Renal cortical epithelial cell (primary cell): ENCODE measurements around the gene TUBE1. TPM values are rescaled to one million over a fixed set of nuclear protein-coding genes. Genes with fewer than 3 reads are reported as not detected.

Source experiments
- DNase-seq: peaks from one replicate; pipeline ENCODE4 v3.0.0-alpha.2; 2011; ENCODE audit warnings: low read depth
- total RNA-seq: library from RNA; depleted of rRNA; stranded (reverse); fragments of >200 nt; gene quantifications from 2 replicates; pipeline ENCODE4 v1.2.3, GENCODE V29; 2014

The TUBE1 gene
- total RNA-seq, 1 donor from 2014 or later: 25.4 TPM

DNA sequence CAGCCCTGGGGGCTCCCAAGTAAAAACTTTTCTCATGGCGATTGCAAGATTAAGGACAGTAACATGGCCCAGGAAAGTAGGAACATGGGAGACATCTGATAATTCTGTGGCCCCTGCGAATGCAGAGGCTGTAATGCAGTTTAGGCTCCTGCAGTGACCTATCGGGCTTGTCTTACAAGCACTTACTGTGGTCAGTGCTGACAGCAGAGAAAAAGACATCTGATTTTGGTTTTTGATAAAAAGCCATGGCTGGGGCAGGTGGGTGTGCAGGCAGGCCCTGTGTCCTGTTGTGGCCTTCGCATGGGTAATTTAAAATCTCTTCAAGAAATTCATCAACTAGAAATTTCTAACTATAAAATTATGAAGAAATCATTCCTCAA lies 52.7 kb downstream of the TUBE1 start:
- no peak for DNase-seq

DNA sequence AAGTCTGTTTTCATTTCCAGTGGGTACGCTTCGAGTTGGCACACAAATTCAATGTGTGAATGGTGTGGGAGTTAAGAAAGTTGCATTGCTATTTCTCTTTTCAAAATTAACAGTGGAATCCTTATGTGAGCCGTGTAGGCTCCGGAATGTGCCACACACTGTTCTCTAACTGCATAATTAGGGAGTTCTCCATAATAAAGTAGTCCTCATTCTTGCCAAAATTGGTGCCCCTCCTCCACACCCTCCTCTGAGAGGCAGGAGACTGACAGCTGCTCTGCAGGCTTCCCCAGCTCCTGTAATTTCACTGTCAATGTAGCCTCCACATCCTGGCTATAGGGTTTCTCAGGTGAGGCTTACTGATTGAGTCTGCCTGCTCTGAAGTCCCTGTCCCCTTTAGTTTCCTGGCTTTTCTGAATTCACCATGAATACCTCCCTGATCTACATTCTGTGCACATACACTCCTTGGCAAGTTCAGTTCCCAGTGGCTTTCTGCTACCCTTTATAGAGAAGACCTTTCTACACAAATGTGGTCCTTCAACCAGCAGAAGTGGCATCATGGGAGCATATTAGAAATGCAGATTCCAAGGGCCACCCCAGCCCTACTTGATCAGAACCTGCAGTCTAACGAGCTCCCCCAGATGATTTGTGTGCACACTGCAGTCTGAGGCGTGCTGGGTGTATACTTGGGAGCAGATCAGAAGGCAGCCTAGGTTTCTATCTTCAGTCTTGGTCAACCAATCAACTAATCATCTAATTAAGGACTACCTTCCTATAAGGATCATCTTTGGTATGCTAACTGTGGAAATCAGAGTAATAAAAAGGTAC lies 53.3 kb downstream of the TUBE1 start:
- DNase-seq: no peak

- no peak for DNase-seq
Measured at GRCh38 chr6:112032728-112033127, 54.6 kb downstream of the TUBE1 start.

DNA sequence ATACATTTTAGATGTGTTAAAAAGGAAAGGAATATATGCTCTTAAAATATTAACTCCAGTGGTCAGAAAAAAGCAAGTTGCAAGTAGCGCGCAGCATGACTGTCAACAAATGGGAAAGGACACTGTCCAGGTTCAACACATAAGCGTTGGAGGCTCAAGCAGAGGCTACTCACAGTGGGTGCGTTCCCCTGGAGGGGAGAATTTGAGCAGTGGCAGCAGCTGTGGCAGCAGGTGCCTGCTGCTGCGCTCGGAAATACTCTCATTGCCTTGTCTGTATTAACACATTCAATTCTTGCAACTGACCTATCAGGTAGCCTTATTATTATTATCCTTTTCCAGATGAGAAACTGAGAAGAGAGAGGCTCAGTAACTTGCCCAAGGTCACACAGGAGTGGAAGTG lies 55.3 kb downstream of the TUBE1 start:
- DNase-seq: no peak

DNA sequence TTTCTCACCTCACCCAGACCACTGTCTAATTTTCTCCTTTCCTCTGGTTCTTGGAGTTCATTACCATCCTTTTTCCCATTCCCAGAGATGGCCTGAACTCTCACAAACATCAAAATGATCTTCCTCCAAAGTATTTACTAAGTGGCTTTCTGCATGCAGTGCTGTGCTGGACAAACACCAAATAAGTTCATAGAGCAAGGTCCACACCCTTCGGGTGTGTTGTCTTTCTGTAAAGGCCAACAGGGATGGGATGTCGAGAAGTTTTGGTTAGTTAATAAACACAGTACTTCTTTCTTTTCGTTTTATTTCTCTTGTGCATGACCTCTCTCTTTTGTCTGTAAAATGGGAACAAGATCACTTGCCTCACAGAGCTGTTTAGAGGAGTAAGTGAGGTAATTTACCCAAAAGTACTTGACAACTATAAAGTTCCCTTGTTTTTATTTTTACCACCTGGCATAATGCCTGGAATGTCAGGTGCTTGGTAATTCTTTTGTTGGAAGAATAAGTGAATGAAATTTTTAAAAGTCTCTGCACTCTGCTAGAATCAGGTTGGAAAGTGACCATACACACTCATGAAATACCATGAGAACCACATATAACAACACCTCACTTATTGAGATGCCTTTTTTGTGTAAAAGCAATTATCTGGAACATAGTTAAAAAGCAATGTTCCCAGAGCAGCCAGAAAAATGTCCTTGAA lies 56.2 kb downstream of the TUBE1 start:
- DNase-seq: peak; percentile 79

GRCh38 chr6:112030206-112030960 lies 56.9 kb downstream of the TUBE1 start:
- no peak for DNase-seq

DNA sequence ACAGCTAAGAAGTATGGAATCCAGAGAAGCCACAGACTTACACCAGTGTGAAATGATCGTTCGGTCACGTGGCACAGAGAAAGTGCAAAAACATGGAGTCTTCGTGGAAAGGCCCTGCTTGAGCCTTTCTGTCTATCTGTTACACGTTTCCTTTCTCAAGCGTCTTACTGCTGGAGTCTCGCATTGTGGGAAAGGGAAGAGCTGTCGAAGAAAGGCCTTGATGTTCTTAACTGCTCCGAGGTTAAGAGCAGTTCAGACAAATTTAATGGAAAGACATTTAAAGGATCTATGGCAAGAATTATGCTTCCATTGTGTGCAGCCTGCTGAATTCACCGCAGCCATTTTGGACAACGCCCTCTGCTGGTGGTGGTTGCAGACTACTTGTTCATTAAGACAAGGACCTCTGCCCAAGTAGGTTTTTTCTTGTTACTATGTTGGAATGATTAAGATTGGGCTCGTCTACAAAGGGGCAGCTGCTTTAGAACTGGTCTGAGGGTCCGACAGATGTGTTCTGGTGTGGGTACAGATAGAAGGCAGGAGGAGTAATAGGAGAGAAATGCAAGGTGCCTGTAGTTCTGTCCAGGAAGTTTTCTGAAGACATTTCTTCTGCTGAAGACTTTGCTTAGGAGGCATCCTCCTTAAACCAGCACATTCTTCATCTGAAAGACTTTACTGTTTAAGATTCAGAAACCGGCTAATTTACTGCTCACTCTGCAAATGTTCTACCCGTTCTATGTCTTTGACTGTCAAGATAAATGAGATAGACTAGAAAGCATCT lies 58.0 kb downstream of the TUBE1 start:
- DNase-seq: peak; percentile 49

GRCh38 chr6:112027942-112028674 lies 59.2 kb downstream of the TUBE1 start:
- no peak for DNase-seq

GRCh38 chr6:112026933-112027332 lies 60.3 kb downstream of the TUBE1 start:
- DNase-seq: no peak

GRCh38 chr6:112024464-112024863 lies 62.8 kb downstream of the TUBE1 start:
- DNase-seq: no peak

DNA sequence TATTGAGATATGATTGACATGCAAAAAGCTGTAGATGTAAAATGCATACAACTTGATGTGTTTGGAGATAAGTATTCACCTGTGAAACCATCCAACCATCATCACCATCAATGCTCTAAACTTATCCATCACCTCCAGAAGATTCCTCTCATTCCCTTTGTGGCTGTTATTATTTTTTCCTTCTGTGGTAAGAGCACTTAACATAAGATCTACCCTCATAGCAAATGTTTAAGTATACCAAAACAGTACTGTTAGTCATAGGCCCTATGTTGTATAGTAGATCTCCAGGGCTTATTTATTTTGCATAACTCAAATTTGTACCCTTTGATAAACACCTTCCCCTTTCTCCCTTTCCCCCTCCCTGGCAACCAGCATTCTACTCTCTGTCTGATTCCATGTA lies 64.5 kb downstream of the TUBE1 start:
- DNase-seq: no peak

GRCh38 chr6:112021691-112022310 lies 65.5 kb downstream of the TUBE1 start:
- DNase-seq: no peak

Other genes starting within 250 kb of the TUBE1 start
- gene FYN, start 214.0 kb downstream of the TUBE1 start, total RNA-seq: 34.7 and 39.4 TPM in 2 replicates
- 2.1 and 5.4 TPM in 2 replicates for gene CCN6, start 33.4 kb downstream of the TUBE1 start, total RNA-seq
- gene FAM229B, start 109 bp upstream of the TUBE1 start, total RNA-seq: 15.5 and 24.1 TPM in 2 replicates
- gene LAMA4, start 167.1 kb upstream of the TUBE1 start, total RNA-seq: 8.2 and 54.0 TPM in 2 replicates